ENCODE measurements around the gene COCH.

Gene COCH

GRCh38 chr14:30884901-30885300 lies 10.5 kb downstream of the COCH start:
- in situ Hi-C loops (cut with HindIII; ENCODE audit: low sequenced_read_pairs): no loop called here
- no peak overlapping the region for H3K4me3 ChIP-seq (ENCODE audit: low read depth, low read length)
- no peak for TF ChIP-seq CTCF (IDR thresholded peaks at IDR 0.05; ENCODE audit: low read depth, low read length)
- no peak for DNase-seq (ENCODE audit: low read depth, low spot score)

GRCh38 chr14:30885840-30886740 lies 11.7 kb downstream of the COCH start:
- H3K4me3 ChIP-seq (ENCODE audit: low read depth, low read length): no peak overlapping the region

GRCh38 chr14:30888480-30889243 lies 14.3 kb downstream of the COCH start:
- no peak for DNase-seq (ENCODE audit: low read depth, low spot score)
- no peak overlapping the region for H3K4me3 ChIP-seq (ENCODE audit: low read depth, low read length)
- in situ Hi-C loops (cut with HindIII; ENCODE audit: low sequenced_read_pairs): no loop called here
- no peak for TF ChIP-seq CTCF (IDR thresholded peaks at IDR 0.05; ENCODE audit: low read depth, low read length)

More at GRCh38 chr14:30885840-30886740, 11.7 kb downstream of the COCH start:
- no peak for TF ChIP-seq CTCF (IDR thresholded peaks at IDR 0.05; ENCODE audit: low read depth, low read length)
- DNase-seq (ENCODE audit: low read depth, low spot score): no peak
- in situ Hi-C loops (cut with HindIII; ENCODE audit: low sequenced_read_pairs): no loop called here

- no peak for TF ChIP-seq CTCF (IDR thresholded peaks at IDR 0.05; ENCODE audit: low read depth, low read length)
- H3K4me3 ChIP-seq (ENCODE audit: low read depth, low read length): no peak overlapping the region
- in situ Hi-C loops (cut with HindIII; ENCODE audit: low sequenced_read_pairs): no loop called here
- DNase-seq (ENCODE audit: low read depth, low spot score): no peak
These were observed 14.9 kb downstream of the COCH start for GRCh38 chr14:30889244-30889594.

GRCh38 chr14:30893819-30894218 lies 19.5 kb downstream of the COCH start:
- TF ChIP-seq CTCF (IDR thresholded peaks at IDR 0.05; ENCODE audit: low read depth, low read length): no peak
- H3K4me3 ChIP-seq (ENCODE audit: low read depth, low read length): no peak overlapping the region
- no peak for DNase-seq (ENCODE audit: low read depth, low spot score)
- in situ Hi-C loops (cut with HindIII; ENCODE audit: low sequenced_read_pairs): no loop called here

GRCh38 chr14:30894923-30895515 lies 20.7 kb downstream of the COCH start:
- no peak for DNase-seq (ENCODE audit: low read depth, low spot score)
- H3K4me3 ChIP-seq (ENCODE audit: low read depth, low read length): no peak overlapping the region
- in situ Hi-C loops (cut with HindIII; ENCODE audit: low sequenced_read_pairs): no loop called here
- TF ChIP-seq CTCF (IDR thresholded peaks at IDR 0.05; ENCODE audit: low read depth, low read length): no peak

Measured in astrocyte of the spinal cord (primary cell).